ENCODE results near the gene CCM2L.

DNA sequence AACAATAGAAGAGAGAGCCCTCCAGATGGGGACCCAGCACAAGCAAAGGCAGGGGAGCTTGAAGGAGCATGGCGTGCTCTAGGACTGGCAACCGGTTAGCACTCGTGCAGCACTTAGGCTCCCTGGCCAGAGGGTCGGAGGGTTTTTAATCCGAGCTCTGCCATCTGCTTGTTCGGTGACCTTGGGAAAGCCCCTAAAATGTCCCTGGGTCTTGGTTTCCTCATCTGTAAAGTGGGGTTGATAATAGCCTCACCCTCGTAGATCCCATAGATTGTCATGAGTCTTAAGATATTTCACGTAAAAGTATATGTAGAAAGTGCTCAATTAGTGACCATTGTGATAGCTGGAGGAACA, 25.2 kb downstream of the CCM2L start:
- TF ChIP-seq POLR2A (IDR thresholded peaks at IDR 0.05) = no peak
- TF ChIP-seq, protein P1, sequence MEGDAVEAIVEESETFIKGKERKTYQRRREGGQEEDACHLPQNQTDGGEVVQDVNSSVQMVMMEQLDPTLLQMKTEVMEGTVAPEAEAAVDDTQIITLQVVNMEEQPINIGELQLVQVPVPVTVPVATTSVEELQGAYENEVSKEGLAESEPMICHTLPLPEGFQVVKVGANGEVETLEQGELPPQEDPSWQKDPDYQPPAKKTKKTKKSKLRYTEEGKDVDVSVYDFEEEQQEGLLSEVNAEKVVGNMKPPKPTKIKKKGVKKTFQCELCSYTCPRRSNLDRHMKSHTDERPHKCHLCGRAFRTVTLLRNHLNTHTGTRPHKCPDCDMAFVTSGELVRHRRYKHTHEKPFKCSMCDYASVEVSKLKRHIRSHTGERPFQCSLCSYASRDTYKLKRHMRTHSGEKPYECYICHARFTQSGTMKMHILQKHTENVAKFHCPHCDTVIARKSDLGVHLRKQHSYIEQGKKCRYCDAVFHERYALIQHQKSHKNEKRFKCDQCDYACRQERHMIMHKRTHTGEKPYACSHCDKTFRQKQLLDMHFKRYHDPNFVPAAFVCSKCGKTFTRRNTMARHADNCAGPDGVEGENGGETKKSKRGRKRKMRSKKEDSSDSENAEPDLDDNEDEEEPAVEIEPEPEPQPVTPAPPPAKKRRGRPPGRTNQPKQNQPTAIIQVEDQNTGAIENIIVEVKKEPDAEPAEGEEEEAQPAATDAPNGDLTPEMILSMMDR (IDR thresholded peaks at IDR 0.05) = no peak

All from lower leg skin (tissue), 3 donors.